ENCODE measurements around the gene CHRNA1.

Gene CHRNA1

GRCh38 chr2:174764280-174765255 is at the start of gene CHRNA1:
CHRNA1 (minus strand) TSS chr2:174764472; CDS start chr2:174764394, 78 bp downstream.
- peak; percentile 80 for DNase-seq (ENCODE audit: low read depth)

DNA sequence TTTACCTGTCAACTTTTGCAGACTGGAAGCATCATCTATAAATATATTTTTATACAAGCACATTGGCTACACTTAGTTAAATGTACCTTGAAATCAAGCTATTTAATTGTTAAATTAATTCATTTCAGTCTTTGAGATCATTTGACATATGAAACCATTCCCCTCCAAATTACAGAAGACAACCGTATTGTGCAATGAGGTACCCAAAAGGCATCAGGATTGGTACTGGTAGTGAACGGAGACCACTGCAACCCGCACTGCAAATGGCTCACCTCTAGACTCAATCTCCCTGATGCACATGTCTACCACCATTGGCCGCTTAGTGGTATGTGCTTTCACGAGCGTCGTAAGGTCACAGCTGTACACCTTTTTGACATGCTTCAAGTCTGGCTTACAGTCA is 47.8 kb upstream of the CHRNA1 start:
- DNase-seq (ENCODE audit: low read depth), result no peak

GRCh38 chr2:174807931-174808330 is 43.7 kb upstream of the CHRNA1 start:
- no peak for DNase-seq (ENCODE audit: low read depth)

DNA sequence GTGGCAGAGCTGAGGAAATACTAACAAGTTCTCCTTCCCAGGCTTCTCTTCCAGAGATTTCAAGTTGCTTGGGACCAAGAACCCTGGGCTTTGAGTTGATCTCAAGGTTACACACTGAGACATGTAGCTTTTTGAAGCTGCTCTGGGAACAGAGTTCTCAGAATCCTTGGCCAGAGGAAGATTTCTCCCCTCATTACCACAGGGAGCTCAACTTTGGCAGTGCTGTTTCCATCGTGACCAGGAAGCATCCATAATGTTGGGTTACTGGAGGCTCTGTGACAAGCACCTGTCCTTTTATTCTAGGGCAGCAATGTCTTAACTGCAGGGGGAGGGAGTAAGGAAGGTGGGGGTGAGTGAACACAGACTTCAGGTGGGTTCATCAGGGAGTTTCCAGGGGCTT is 41.5 kb upstream of the CHRNA1 start:
- no peak for DNase-seq (ENCODE audit: low read depth)

DNA sequence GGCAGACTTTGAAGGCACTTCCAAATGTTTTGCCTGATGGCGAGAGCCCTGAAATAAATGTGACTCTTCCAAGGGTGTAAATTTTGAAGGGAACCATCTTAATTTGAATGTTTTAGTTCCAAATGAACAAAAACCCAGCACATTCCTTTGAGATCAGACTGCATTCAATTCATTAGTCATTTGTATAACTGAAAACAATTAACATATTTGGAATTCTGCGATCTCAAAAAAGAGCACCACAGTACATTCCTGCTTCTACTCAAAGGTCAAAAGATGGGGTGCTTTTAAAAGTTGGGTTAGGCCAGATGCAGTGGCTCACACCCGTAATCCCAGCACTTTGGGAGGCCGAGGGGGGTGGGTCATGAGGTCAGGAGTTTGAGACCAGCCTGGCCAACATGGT is 38.2 kb upstream of the CHRNA1 start:
- DNase-seq (ENCODE audit: low read depth), result peak; percentile 91

DNA sequence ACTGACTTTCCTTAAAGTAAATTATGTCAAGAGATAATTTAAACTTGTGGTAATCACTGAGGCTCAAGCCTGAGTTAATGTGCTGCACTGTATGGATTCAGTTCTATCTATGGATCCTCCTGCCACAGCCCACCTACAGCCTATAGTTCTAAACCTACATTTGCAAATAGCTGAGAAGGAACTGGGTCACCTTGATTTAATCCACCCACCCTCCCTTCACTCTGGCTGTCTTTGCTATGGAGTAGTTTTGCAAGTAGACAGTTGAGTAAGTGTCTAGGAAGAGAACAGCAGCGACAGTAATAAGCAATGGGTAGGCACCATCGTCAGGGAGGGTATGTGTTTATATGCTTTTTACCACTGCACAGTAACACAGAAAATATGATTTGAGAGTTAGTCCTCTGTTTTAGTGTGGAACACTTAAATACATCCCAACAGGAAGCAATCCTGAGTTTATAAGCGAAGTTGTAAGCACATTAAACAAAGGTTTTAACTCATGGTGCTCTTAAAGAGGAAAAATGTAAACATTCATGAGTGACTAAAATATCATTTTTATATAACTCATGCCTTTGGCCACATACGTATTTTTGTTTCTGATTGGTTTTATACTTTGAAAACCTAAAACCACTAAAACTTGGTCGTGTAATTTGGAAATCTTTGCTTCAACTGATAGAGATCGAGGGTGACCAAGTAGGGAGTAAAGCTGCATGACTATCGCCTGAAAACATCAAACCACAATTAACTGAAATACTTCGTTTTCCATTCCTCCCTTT is 36.3 kb upstream of the CHRNA1 start:
- DNase-seq (ENCODE audit: low read depth), result peak; percentile 32

DNA sequence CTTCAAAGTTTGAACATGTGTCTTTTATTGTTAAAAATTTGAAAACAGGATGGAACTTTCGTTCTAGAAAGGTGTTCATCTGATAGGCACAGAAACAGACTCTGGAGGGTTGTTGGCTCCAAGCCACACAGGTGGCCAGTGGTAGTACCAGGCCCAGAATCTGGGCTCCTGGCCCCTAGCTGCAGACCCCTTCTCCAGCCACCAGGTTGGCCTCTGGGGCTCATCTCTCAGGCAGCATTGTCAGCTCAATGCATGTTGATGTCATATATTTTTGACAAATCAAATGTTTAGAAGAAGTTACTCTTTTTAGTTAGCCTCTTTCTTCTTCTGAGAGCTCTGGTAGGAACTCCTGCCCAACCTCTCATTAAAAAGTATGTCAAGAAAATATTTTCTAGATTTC is 34.5 kb upstream of the CHRNA1 start:
- no peak for DNase-seq (ENCODE audit: low read depth)

GRCh38 chr2:174797781-174798276 is 33.6 kb upstream of the CHRNA1 start:
- DNase-seq (ENCODE audit: low read depth), result peak; percentile 95

DNA sequence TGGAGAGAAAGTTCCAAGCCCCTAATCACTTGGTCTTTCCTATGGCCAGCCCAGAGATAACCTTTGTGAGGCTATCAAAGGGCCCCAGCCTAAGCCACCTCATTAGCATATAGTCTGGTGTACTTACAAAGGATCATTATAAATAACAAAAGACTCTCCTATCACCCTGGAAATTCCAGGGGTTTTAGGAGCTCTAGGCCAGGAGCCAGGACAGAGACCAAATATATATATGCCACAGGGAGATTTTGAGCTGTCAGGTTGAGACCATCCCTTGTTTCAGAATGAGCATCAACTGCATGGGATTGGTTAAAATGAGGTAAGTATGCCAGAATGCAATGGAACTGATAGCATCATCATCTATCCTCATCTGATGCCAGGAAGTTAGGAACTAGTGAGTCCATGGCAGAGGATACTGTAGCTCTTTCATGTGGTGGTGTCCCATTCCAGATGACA is 32.1 kb upstream of the CHRNA1 start:
- peak; percentile 41 for DNase-seq (ENCODE audit: low read depth)

GRCh38 chr2:174794851-174795374 is 30.6 kb upstream of the CHRNA1 start:
- peak; percentile 76 for DNase-seq (ENCODE audit: low read depth)

DNA sequence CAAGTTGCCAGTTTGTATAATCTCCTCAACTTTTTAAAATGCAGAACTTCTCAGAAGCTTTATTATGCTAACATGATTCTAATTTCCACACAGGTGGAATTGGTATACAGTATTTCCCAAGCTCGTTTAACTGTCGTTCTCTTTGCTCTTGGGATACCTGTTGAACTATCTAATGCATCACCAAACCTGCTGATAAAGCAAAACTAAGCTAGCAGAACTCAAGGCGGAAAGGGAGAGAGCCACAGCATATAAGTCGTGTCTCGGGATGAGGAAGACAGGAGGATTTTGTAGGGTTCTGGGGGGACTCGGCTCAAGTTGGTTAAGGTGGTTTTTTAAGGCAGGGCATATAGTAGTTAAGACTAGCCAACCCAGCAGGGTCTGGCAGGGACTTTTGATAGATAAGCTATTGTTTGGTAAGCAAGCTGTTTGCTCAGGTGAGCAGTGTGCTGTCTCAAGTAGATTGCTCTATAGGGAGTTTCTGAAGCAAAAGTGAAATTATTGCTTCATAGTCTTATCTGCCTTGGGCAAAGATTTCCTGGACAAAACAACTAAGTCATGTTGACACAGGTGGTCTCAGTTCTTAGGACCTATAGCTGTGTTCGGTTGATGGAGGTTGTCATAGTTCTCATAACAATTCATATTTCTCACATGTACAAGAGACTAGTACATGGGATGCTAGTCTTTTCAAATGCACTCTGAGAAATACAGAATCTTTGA is 28.2 kb upstream of the CHRNA1 start:
- no peak for DNase-seq (ENCODE audit: low read depth)

DNA sequence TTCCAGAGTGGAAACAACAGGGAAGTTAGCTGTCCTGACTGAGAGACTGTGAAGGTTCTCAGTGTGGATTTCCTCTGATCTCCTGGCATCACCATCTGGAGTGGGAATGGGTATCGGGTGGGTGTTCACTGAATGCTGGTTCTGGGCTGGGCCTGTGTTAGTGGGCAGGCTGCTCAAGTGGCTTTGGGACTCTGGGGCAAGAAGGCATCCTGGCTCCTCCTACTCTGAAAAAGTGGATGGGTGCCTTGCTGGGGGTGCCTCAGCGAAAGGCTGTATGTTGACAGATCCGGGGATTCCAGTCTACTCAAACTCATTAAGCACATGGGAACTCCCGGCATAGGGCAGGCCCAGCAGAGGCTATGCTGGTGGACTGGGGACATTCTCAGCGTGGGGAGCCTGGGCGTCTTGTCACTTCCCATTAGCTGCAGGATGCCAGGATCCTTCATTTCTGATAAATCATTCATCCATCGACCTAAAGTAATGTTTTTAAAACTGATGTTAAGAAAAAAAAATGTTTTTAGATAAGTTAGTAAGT is 27.5 kb upstream of the CHRNA1 start:
- DNase-seq (ENCODE audit: low read depth), result no peak

DNA sequence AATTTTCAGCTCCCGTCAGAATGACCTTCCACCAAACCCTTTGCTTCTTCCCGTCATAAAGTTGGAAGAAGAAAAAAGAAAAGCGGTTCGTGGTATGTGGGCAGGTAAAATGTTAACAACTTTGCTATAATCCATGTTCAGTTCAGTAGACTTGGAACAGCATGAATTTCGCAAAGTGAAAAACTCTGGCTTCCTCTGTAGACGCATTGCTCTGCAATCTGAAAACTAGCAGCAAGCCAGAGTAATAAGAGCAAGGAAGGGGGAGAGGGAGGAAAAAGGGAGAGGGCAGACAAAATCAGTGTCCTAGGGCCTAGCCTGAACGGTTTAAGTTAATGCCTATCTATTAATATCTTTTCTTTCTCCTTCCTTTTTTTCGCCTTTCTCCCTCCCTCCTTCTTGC is 26.7 kb upstream of the CHRNA1 start:
- DNase-seq (ENCODE audit: low read depth), result no peak

- no peak for DNase-seq (ENCODE audit: low read depth)
Observed at GRCh38 chr2:174789001-174789400, 24.7 kb upstream of the CHRNA1 start.

GRCh38 chr2:174788291-174788929 is 24.1 kb upstream of the CHRNA1 start:
- DNase-seq (ENCODE audit: low read depth), result peak; percentile 91

DNA sequence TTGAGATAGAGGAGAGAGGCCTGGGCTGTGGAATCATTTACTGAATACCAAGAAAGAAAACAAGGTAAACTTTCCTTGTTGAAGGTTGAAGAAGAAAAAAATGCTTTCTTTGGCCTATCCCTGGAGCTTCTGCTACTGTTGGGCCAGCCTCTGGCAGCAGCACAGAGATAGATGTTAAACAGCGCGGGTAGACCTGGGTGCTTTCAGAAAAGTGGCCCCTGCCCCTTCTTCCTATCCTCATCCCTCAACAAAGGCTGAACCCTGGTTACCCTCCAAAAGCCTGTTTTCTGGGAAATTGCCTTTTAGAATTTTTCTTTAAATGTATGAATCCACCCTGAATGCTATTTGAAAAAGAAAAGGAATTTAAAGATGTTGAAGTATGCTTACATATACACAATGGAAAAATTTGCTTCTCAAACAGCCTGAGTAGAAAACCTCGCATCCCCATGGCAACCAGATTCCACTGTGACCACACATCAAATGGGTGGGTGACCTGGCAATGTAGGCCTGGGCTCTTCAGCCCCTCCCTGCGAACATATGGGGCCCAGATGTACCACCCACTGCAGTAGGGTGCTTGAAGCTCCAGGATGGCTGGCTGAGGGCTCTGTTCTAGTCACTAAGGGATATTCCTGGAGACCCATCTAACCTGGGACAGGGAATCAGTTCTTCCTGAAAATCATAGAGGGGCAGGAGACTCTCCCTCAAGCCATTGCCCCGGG is 23.4 kb upstream of the CHRNA1 start:
- DNase-seq (ENCODE audit: low read depth), result peak; percentile 100

DNA sequence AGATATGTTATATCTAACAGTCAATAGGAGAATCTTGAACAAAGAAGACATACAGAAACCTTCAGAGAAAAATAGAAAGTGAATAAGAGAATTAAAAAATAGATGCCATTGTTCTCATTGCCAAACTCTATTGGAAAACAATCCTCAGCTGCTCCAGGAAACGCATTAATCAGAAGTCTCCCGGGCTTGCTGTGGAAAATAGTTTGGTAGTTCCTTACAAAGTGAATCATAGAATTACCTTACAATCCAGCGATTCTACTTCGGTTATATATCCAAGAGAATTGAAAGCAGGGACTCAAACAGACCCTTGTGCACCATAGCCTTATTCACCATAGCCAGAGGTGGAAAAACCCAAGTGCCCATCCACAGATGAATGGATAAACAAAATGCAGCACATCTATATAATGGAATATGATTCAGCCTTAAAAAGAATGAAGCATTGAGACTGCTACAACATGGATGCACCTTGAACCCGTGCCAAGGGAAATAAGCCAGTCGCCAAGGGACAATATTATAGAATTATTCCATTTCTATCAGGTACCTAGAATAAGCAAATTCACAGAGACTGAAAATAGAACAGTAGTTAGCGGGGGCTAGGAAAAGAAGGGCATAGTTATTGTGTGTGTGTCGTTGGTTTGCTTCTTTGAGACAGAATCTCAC is 21.9 kb upstream of the CHRNA1 start:
- DNase-seq (ENCODE audit: low read depth), result no peak

DNA sequence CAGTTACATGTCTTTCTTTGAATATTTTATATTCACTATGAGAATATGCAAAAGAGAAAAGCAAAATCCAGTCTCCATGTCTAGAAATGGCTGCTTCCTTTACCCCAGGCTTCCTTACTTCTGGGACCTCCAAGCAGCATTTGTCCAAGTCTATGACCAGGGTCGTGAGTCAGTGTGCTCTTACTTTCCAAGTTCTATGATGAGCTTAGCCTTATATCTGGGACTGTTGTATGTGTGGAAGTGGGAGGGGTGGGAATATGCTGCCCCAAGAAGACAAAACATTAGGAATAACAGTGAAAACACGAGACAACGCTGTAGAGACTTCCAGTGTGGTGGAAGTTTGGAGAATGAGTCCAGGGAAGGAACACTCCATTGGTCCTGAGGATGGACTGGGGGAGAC is 21.2 kb upstream of the CHRNA1 start:
- DNase-seq (ENCODE audit: low read depth), result no peak

- no peak for DNase-seq (ENCODE audit: low read depth)
Observed at GRCh38 chr2:174784909-174785308, 20.6 kb upstream of the CHRNA1 start.

GRCh38 chr2:174784316-174784715 is 20.0 kb upstream of the CHRNA1 start:
- DNase-seq (ENCODE audit: low read depth), result peak; percentile 22
